Lower leg skin (tissue), 4 donors: ENCODE measurements around the gene PDLIM3. TPM values are rescaled to one million over a fixed set of nuclear protein-coding genes. Genes with fewer than 3 reads are reported as not detected.
"Not testable (repeated sequence)": the region's sequence is repeated elsewhere in the genome, so short reads cannot be mapped to it uniquely, and the experiment has no call there.

Experiments
- DNase-seq, 2 donors: peaks; one replicate each; pipeline ENCODE4 v3.0.0-alpha.2; 2019; ENCODE audit warnings: low spot score in 2 of 2
- H3K4me3 ChIP-seq: fragments of 200-600 bp; sonication (generic); 2 replicates; pipeline ENCODE4 v1.5.1; 2017; ENCODE audit warnings: mild to moderate bottlenecking, low read depth; ENCODE audit not compliant: poor library complexity, severe bottlenecking
- CTCF ChIP-seq, 3 donors: fragments of 450-650 bp; IDR thresholded peaks; one replicate each; pipeline ENCODE4 v1.5.1; 2016; ENCODE audit warnings: antibody characterized with exemption in 3 of 3, mild to moderate bottlenecking in 3 of 3, moderate library complexity in 2 of 3
- POLR2A ChIP-seq, 2 donors: fragments of 450-650 bp; IDR thresholded peaks; one replicate each; pipeline ENCODE4 v1.6.1; 2016 to 2017; ENCODE audit warnings: antibody characterized with exemption in 2 of 2, mild to moderate bottlenecking in 1 of 2, moderate library complexity in 1 of 2
- WGBS, 2 donors: methylation state at CpG; one replicate each; pipeline ENCODE4 v1.1.5; 2018; 5-methylcytosine and 5-hydroxymethylcytosine counted together
- intact Hi-C: fragments of 100-400 bp; cut with DNase I; formaldehyde crosslinking; loops from one replicate; pipeline ENCODE4 v1.15.0; 2023; ENCODE audit warnings: low total_unique reads
- total RNA-seq, 4 donors: library from RNA; depleted of rRNA; stranded (reverse); fragments of >200 nt; gene quantifications; one replicate each; pipeline ENCODE4 v1.1.0, GENCODE V29; 2016

Gene PDLIM3
- total RNA-seq, 4 donors from 2014 or later, result 10.7 to 25.2 (median 21.2) TPM

GRCh38 chr4:185512516-185512915 is 22.8 kb downstream of the PDLIM3 start:
- intact Hi-C loops, result no loop called here
- no peak for DNase-seq
- TF ChIP-seq POLR2A (IDR thresholded peaks at IDR 0.05), result no peak
- no peak for TF ChIP-seq CTCF (IDR thresholded peaks at IDR 0.05)
- WGBS, 2 donors, result 75 to 89% methylated on average over 3 of the region's 3 CpGs
- no peak overlapping the region for H3K4me3 ChIP-seq

GRCh38 chr4:185511243-185511642 is 24.1 kb downstream of the PDLIM3 start:
- H3K4me3 ChIP-seq, intact Hi-C loops: not testable (repeated sequence)
- WGBS, 2 donors, result 51 to 55% methylated on average over 2 of the region's 2 CpGs

GRCh38 chr4:185510806-185511205 is 24.5 kb downstream of the PDLIM3 start:
- 83 to 88% methylated on average over 5 of the region's 5 CpGs for WGBS, 2 donors
- no peak for DNase-seq
- intact Hi-C loops, result no loop called here

More at GRCh38 chr4:185511243-185511642, 24.1 kb downstream of the PDLIM3 start:
- DNase-seq, result not testable (repeated sequence)

GRCh38 chr4:185508181-185508580 is 27.1 kb downstream of the PDLIM3 start:
- H3K4me3 ChIP-seq, result no peak overlapping the region
- TF ChIP-seq POLR2A (IDR thresholded peaks at IDR 0.05) (no peak), CTCF (IDR thresholded peaks at IDR 0.05) (no peak)
- WGBS, 2 donors, result 40 to 44% methylated on average over 4 of the region's 4 CpGs
- DNase-seq, result no peak
- intact Hi-C loops, result no loop called here

More at GRCh38 chr4:185510806-185511205, 24.5 kb downstream of the PDLIM3 start:
- H3K4me3 ChIP-seq, result no peak overlapping the region
- TF ChIP-seq CTCF (IDR thresholded peaks at IDR 0.05), result no peak

- TF ChIP-seq POLR2A (IDR thresholded peaks at IDR 0.05) (no peak), CTCF (IDR thresholded peaks at IDR 0.05) (no peak)
- no peak overlapping the region for H3K4me3 ChIP-seq
- WGBS, 2 donors, result 94% methylated on average over 20 of the region's 20 CpGs
- intact Hi-C loops, result no loop called here
- no peak for DNase-seq
Measured at GRCh38 chr4:185506422-185506821, 28.9 kb downstream of the PDLIM3 start.

GRCh38 chr4:185504098-185505047 is 30.9 kb downstream of the PDLIM3 start:
- TF ChIP-seq CTCF (IDR thresholded peaks at IDR 0.05) (no peak), POLR2A (IDR thresholded peaks at IDR 0.05) (no peak)
- no peak overlapping the region for H3K4me3 ChIP-seq
- intact Hi-C loops, result no loop called here
- no peak for DNase-seq
- WGBS, 2 donors, result 78 to 83% methylated on average over 21 of the region's 21 CpGs
